HepG2 (cell line): ENCODE results near the gene ZNRF3. TPM values are rescaled to one million over a fixed set of nuclear protein-coding genes. Genes with fewer than 3 reads are reported as not detected.

Experiments used
- ATAC-seq: fragments of 200-7000 bp; cut with Tn5 transposase; 3 replicates; pipeline ENCODE4 v1.9.1; 2020; ENCODE audit warnings: mild to moderate bottlenecking, moderate library complexity
- BruUV-seq: library from RNA; stranded (reverse); fragments of 400-500 nt; replicated peaks from 2 replicates; lab custom pipeline; 2021; lab: Mats Ljungman, UMichigan
- CTCF ChIA-PET: fragments of 300-600 bp; formaldehyde crosslinking; extraction: SDS; loops from one replicate; lab custom pipeline; 2021; ENCODE audit warnings: low total read pairs, inconsistent platforms, low intra/inter-chr PET ratio; lab: Yijun Ruan, JAX
- POLR2A ChIA-PET: fragments of 350-600 bp; sonication (Branson Sonifier 250); formaldehyde crosslinking; loops from one replicate; lab custom pipeline; 2020; ENCODE audit warnings: antibody characterized with exemption, inconsistent platforms; lab: Yijun Ruan, JAX
- DNase-seq: peaks from one replicate; pipeline ENCODE4 v3.0.0-alpha.2; 2015; ENCODE audit warnings: low spot score
- FAIRE-seq: peaks from 3 replicates; lab custom pipeline; 2011; peaks lifted over from hg19 to GRCh38; lab: Jason Lieb, UNC
- H2AFZ ChIP-seq: one replicate; pipeline ENCODE4 v1.6.1; 2011; ENCODE audit warnings: low read length, inconsistent platforms
- H3K27ac ChIP-seq: fragments of 300-600 bp; 3 replicates; pipeline ENCODE4 v1.8.0; 2011; ENCODE audit warnings: mixed run types, mild to moderate bottlenecking, mixed read lengths, low read length, inconsistent platforms; ENCODE audit not compliant: insufficient read depth; ENCODE audit errors: extremely low read length
- H3K27me3 ChIP-seq, 2 experiments: fragments of 200-600 bp in 1 of 2; 2 replicates in 1 of 2; 3 replicates in 1 of 2; pipeline versions ENCODE4 v1.6.0 to v1.8.0; 2011; ENCODE audit warnings: low read length in 2 of 2, mild to moderate bottlenecking in 2 of 2, moderate library complexity in 2 of 2, inconsistent platforms in 1 of 2; ENCODE audit not compliant: insufficient read depth in 2 of 2, control insufficient read depth in 1 of 2
- H3K36me3 ChIP-seq, 2 experiments: fragments of 200-600 bp in 1 of 2; replicated peaks in 1 of 2; 2 replicates in 1 of 2; 3 replicates in 1 of 2; pipeline versions ENCODE4 v1.5.1 to v1.8.0; 2011; ENCODE audit warnings: low read length in 2 of 2, inconsistent platforms in 1 of 2; ENCODE audit not compliant: insufficient read depth in 2 of 2, control insufficient read depth in 1 of 2
- H3K4me1 ChIP-seq: 2 replicates; pipeline ENCODE4 v1.5.1; 2012; ENCODE audit warnings: low read length, inconsistent platforms; ENCODE audit not compliant: insufficient read depth
- H3K4me2 ChIP-seq: 2 replicates; pipeline ENCODE4 v1.6.0; 2011; ENCODE audit warnings: low read depth, low read length, inconsistent platforms
- H3K4me3 ChIP-seq, 3 experiments: fragments of 200-600 bp in 1 of 3; sonication (generic), shearing (Covaris generic) in 1 of 3; replicated peaks in 1 of 3; 2 replicates each; pipeline ENCODE4 v1.5.1; 2011 to 2016; ENCODE audit warnings: low read length in 3 of 3, inconsistent platforms in 2 of 3, low read depth in 2 of 3, mild to moderate bottlenecking in 2 of 3, control low read depth in 1 of 3, mixed read lengths in 1 of 3; ENCODE audit not compliant: insufficient read depth in 1 of 3
- H3K79me2 ChIP-seq: one replicate; pipeline ENCODE4 v1.6.1; 2011; ENCODE audit warnings: low read length, inconsistent platforms; ENCODE audit not compliant: insufficient read depth
- H3K9ac ChIP-seq: 2 replicates; pipeline ENCODE4 v1.6.0; 2011; ENCODE audit warnings: mild to moderate bottlenecking, low read depth, low read length, inconsistent platforms; ENCODE audit not compliant: insufficient read depth
- H3K9me3 ChIP-seq: 2 replicates; pipeline ENCODE4 v1.5.1; 2012; ENCODE audit warnings: mild to moderate bottlenecking, low read length
- H4K20me1 ChIP-seq: 2 replicates; pipeline ENCODE4 v1.6.0; 2011; ENCODE audit warnings: inconsistent platforms, mild to moderate bottlenecking, low read length, moderate library complexity; ENCODE audit not compliant: insufficient read depth
- YEATS4 ChIP-seq: sonication (generic); formaldehyde crosslinking; IDR thresholded peaks from 2 replicates; pipeline ENCODE4 v1.4.0; 2020; ENCODE audit warnings: missing genetic modification reagents, borderline replicate concordance
- ZMYM3 ChIP-seq: sonication (generic); formaldehyde crosslinking; IDR thresholded peaks from 2 replicates; pipeline ENCODE4 v1.5.1; 2020; ENCODE audit warnings: mild to moderate bottlenecking, missing genetic modification reagents
- ZNF12 ChIP-seq: sonication (generic); formaldehyde crosslinking; IDR thresholded peaks from 2 replicates; pipeline ENCODE4 v1.5.0; 2020; ENCODE audit warnings: missing genetic modification reagents
- ZNF570 ChIP-seq: sonication (generic); formaldehyde crosslinking; IDR thresholded peaks from 2 replicates; pipeline ENCODE4 v1.4.0; 2020; ENCODE audit warnings: mild to moderate bottlenecking, missing genetic modification reagents, borderline replicate concordance
- ZNF703 ChIP-seq: sonication (generic); formaldehyde crosslinking; IDR thresholded peaks from 2 replicates; pipeline ENCODE4 v1.5.1; 2020; ENCODE audit warnings: missing genetic modification reagents, mild to moderate bottlenecking, moderate library complexity, borderline replicate concordance
- ZUFSP ChIP-seq: sonication (generic); formaldehyde crosslinking; IDR thresholded peaks from 2 replicates; pipeline ENCODE4 v1.9.0; 2021; ENCODE audit warnings: missing genetic modification reagents, mild to moderate bottlenecking, borderline replicate concordance
- WGBS: methylation state at CpG from one replicate; pipeline ENCODE4 v1.1.6; 2017; ENCODE audit warnings: low lambda C conversion rate; 5-methylcytosine and 5-hydroxymethylcytosine counted together
- in situ Hi-C: cut with HindIII; loops from 2 replicates; pipeline ENCODE4 v1.10.0; 2017; ENCODE audit warnings: low pct_unique_long_range_greater_than_20kb; ENCODE audit not compliant: extremely low pct_ligation_motif_present
- intact Hi-C: fragments of 100-400 bp; cut with micrococcal nuclease; formaldehyde crosslinking; loops from one replicate; pipeline ENCODE4 v1.10.0; 2022; ENCODE audit not compliant: unreplicated experiment
- polyA plus RNA-seq, 8 experiments: library from polyadenylated mRNA; depleted of rRNA in 3 of 8; stranded (reverse) in 7 of 8; unstranded in 1 of 8; fragments of >200 nt; fragmentation: Illumina TruSeq in 4 of 8; extraction: Trizol in 4 of 8; gene quantifications; 2 replicates each; pipeline versions ENCODE4 v1.2.1 to v1.2.3, GENCODE V29; 2011 to 2016; ENCODE audit warnings: low read depth in 4 of 8, missing spikeins in 1 of 8, mixed read lengths in 1 of 8; ENCODE audit not compliant: insufficient read depth in 1 of 8
- total RNA-seq, 5 experiments: library from RNA; depleted of rRNA; stranded (reverse); fragments of >200 nt; fragmentation: Illumina TruSeq; extraction: Trizol; gene quantifications; 2 replicates each; pipeline ENCODE4 v1.2.3, GENCODE V29; 2016; ENCODE audit warnings: low read depth in 1 of 5

ZNRF3 gene
- total and polyA plus RNA-seq, 2 of the 13 experiments (the other 11 are each of a cell fraction or from before 2014, with no cell fraction given): 20.3 to 36.7 TPM

- 96% methylated on average over 3 of the region's 3 CpGs for WGBS
- no peak for DNase-seq
- FAIRE-seq: no peak
- Histone ChIP-seq H3K4me3 (no peak overlapping the region), H3K79me2 (peaks cover 89% of the 10 kb centered on the region), H3K27ac (peak overlapping the region; percentile 87), H3K9me3 (peaks cover 7% of the 10 kb centered on the region; the same call in 1 of the 2 replicates), H3K36me3 (peaks cover 26 to 60% of the 10 kb centered on the region in 2 experiments), H3K4me2 (no peak overlapping the region), H3K4me1 (peaks cover 82% of the 10 kb centered on the region), H4K20me1 (no peaks in the 10 kb centered on the region), H2AFZ (no peak overlapping the region), H3K9ac (no peak overlapping the region), H3K27me3 (no peaks in the 10 kb centered on the region)
- ChIA-PET CTCF (no interaction called here), POLR2A (no interaction called here)
- BruUV-seq: no TSS peak
- no peak for ATAC-seq
- no peak for TF ChIP-seq ZNF703 (CRISPR knock-in tag)
- TF ChIP-seq YEATS4 (CRISPR knock-in tag): no peak
- TF ChIP-seq ZMYM3 (CRISPR knock-in tag): 0 out of 2 replicates have a peak, but pooled peaks have one; percentile 8
- TF ChIP-seq ZNF12 (CRISPR knock-in tag): peak; percentile 100
- no peak for TF ChIP-seq ZNF570 (CRISPR knock-in tag)
- no peak for TF ChIP-seq ZUFSP (CRISPR knock-in tag)
- in situ Hi-C loops (no loop called here), intact Hi-C loops (no loop called here)
Observed at GRCh38 chr22:28985581-28986290, 102.4 kb downstream of the ZNRF3 start.
